ENCODE results near the gene CITED1.

Gene CITED1

GRCh38 chrX:72269671-72270251, 36.0 kb downstream of the CITED1 start:
- peak; percentile 38 to 55 for DNase-seq

- DNase-seq: no peak
Observed at GRCh38 chrX:72268597-72269365, 36.9 kb downstream of the CITED1 start.

DNA sequence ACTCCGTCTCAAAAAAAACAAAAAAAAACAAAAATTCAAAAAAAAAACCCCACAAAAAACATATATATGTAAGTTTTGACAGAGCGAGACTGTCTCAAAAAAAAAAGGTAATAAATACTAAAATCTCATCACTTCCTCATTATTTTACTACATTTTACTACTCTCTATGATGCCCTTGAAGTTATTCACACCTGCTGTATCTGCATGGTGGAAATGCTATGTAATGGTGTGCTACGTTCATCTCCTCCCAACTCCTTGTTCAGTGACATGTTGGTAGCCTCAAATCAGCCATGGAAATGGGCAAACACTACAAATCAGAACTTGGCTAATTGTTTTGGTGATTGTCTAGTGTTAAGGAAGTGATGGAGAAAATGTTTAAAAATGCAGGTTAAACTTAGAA, 40.5 kb downstream of the CITED1 start:
- no peak for DNase-seq

- DNase-seq: no peak
Observed at GRCh38 chrX:72262077-72262476, 43.6 kb downstream of the CITED1 start.

DNA sequence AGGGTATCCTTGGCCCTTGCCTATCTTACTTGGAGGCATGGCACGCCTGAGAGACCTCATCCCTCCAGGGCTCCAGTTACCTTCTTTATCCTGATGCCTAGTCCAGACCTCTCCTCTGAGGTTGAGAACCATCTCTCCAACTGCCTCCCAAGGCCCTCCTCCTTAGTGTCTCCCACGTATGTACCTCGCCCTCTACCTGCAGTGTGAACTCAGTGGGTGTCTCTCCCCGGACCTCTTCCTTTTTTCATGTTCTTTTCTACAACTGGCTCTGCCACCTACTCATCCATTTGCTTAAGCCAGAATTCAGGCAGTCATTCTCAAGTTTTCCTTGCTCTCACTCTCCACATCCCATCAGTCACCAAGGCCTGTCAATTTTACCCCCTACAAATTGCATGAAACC, 45.3 kb downstream of the CITED1 start:
- DNase-seq: no peak

DNA sequence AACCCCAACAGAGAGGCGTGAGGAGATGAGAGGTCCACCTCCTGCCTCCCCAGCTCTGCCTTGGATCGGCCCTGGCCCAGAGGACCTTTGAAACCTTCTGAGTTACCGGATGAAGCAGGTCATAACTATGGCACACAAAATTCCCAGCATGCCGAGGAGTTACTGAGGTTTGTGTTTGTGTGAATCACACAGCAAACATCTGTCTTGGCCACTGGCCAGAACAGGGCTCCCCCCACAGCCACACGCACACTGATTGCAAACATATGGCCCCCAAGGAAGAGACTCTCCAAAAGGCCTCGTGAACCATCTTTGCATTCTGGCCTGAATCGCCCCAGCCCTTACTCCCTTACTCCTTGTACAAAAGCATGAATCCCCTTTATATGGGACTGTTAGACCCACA, 47.5 kb downstream of the CITED1 start:
- no peak for DNase-seq

DNA sequence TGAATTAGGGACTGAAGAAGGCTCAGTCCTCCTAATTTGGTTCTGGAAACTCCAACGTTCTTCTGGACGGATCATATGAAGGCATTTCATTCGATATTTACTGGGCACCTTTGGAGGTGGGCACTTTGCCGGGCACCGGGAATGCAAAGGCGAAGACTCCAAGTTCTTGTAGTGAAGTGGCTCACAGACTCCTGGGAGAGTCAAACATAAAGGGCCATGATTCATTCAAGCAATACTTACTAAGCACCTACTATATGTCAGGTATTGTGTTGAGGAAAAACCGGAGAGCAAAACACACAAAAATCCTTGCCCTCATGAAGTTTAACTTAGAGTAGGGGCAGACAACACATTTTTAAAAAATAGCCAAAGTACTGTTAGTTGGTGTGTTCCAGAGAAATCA, 49.9 kb downstream of the CITED1 start:
- DNase-seq: no peak

DNA sequence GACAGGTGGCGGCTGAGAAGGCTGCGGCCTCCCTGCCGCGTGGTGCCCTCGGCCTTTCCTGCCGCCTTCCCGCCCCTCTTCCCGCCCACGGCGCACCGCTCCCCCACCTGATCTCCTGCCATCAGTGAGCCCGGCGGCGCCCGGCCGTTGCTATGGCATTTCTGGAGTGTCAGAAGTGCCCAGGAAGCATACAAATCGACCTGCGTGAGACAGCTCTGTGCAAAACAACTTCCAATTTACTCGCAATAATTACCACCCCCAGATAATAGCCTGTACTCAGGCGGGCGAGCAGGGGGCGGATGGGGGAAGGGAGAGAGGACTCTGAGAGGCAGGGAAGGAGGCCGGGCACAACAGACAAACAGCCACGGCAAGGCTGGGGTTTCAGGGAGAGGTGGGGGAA, 50.3 kb downstream of the CITED1 start:
- DNase-seq: no peak

GRCh38 chrX:72254816-72255215, 50.9 kb downstream of the CITED1 start:
- no peak for DNase-seq

DNA sequence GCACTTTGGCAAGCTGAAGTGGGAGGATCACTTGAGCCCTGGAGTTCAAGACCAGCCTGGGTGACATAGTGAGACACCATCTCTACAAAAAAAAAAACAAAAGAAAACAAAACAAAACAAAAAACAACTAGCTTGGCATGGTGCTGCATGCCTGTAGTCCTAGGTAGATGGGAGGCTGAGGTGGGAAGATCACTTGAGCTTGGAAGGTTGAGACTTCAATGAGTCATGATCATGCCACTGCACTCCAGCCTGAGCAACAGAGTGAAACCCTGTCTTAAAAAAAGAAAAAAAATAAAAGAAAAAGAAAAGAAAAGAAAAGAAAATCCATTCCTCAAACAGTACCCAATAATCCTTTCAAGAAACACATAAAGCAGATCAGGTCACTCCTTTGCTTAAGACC, 52.0 kb downstream of the CITED1 start:
- no peak for DNase-seq

Measured in activated T-cell treated with anti-CD3 and anti-CD28 coated beads, Interleukin-2, amount 50 U/mL, for 48 hours (primary cell).